Posterior cingulate gyrus (tissue), 11 donors: ENCODE results near the gene MARCHF10.

Experiments
- DNase-seq, 10 donors: peaks; one replicate each; pipeline versions ENCODE4 v3.0.0 to v3.0.0-alpha.2; 2020 to 2021; ENCODE audit warnings: mixed read lengths in 3 of 10
- intact Hi-C: fragments of 100-400 bp; cut with DNase I; formaldehyde crosslinking; loops from one replicate; pipeline ENCODE4 v1.15.1; 2023

Gene MARCHF10

GRCh38 chr17:62760059-62760944 is 47.8 kb downstream of the MARCHF10 start:
- no peak for DNase-seq
- intact Hi-C loops: no loop called here

- no peak for DNase-seq
- intact Hi-C loops: no loop called here
Observed at GRCh38 chr17:62757500-62757951, 50.6 kb downstream of the MARCHF10 start.

GRCh38 chr17:62756198-62756597 is 51.9 kb downstream of the MARCHF10 start:
- DNase-seq: no peak
- intact Hi-C loops: no loop called here

- DNase-seq: no peak
- intact Hi-C loops: no loop called here
Observed at GRCh38 chr17:62755141-62755851, 52.8 kb downstream of the MARCHF10 start.

DNA sequence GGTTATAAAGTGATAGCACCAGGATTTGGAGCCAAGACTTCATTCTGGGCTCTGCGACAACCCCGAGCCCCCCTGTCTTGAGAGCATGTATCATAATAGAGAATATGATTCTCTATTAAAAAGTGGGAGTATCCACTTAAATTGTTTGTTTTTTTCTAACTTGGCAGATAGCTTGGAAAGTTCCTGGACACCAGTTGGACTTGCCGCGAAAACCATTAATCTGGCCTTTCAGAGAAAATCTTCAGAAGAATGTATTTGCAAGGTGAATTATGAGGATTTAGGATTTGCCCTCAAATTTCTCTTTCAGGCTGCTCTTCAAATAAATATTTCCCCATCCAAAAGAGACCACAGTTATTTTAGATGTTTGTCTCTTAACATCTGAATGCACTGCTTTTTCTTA is 53.5 kb downstream of the MARCHF10 start:
- intact Hi-C loops: no loop called here

DNA sequence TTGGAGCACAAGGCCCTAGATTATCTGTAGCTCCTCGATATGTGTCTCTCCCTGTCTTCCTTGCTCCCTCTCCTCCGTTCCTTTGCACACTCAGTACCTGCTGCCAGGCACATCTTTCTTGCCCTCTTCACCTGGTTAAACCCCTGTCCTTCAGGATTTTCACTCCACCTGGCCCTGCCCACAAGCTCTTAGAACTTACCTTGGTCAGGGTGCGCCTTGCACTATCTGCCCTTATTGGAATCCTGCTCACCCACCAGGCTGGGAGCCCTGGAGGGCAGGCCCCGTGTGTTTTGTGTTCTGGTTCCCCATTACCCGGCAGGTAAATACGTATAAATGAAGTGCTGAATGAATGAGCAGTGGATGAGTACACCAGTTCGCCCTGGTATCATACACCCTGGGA is 54.6 kb downstream of the MARCHF10 start:
- intact Hi-C loops: no loop called here
- no peak for DNase-seq

More for the DNA sequence above, 53.5 kb downstream of the MARCHF10 start:
- no peak for DNase-seq

GRCh38 chr17:62751060-62751691 is 56.9 kb downstream of the MARCHF10 start:
- intact Hi-C loops: no loop called here
- DNase-seq: no peak

- intact Hi-C loops: no loop called here
- DNase-seq: no peak
Observed at GRCh38 chr17:62750631-62751051, 57.5 kb downstream of the MARCHF10 start.

DNA sequence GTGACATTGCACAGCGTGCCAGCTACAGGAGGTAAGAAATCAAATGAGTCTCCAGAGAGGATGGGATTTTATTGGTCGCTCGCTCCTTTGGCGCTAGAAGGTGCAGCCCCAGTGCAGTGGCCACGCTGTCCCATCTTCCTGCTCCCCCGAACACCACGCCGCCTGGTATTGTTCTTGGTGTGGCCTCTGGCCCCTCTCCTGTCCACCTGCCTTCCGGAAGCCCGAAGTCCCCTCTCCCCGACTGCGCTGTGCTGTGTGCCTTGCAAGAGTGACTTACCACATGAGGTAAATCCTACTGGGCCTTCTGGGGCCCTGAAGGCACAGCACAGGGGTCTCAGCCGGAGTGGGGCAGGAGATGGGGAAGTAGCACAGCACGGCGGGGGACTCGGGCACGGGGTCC is 58.2 kb downstream of the MARCHF10 start:
- DNase-seq: no peak
- intact Hi-C loops: no loop called here

- intact Hi-C loops: no loop called here
- DNase-seq: no peak
Observed at GRCh38 chr17:62746941-62747340, 61.2 kb downstream of the MARCHF10 start.

DNA sequence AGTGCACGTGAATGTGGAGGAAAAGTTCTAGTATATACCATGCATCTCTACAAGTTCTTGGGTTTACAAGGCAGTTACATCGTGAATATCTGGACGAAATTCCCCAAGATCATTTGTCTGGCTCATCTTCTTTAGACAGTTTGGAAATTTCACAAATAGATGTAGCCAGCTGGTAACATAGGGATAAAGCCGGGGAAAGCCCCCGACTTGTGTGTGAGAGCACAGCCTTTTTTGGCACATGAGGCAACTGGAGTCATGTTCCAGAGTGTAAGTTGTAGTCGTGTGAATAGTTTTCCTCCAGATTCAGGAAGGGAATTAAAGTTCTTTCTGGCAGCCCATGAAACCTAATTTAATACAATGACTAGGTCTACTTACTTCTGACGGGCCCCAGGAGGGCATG is 62.3 kb downstream of the MARCHF10 start:
- no peak for DNase-seq
- intact Hi-C loops: no loop called here

GRCh38 chr17:62744259-62744658 is 63.9 kb downstream of the MARCHF10 start:
- intact Hi-C loops: no loop called here
- no peak for DNase-seq

DNA sequence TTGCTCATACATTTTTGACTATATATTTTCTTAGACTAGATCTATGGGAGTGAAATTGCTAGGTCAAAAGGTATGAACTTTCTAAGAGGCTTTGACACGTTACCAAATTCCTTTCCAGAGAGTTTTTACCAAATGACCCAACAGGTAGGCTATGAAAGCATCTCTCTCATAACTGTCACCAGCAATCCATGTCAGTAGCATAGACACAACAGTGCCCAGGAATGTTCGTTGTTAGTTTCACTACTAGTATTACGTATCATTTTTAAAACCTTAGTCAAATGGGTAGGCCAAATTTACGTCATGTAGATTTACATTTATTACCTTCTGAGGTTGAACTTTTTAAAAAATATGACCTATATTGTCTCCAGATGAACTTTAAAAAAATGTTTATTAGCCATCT is 66.8 kb downstream of the MARCHF10 start:
- intact Hi-C loops: no loop called here

DNA sequence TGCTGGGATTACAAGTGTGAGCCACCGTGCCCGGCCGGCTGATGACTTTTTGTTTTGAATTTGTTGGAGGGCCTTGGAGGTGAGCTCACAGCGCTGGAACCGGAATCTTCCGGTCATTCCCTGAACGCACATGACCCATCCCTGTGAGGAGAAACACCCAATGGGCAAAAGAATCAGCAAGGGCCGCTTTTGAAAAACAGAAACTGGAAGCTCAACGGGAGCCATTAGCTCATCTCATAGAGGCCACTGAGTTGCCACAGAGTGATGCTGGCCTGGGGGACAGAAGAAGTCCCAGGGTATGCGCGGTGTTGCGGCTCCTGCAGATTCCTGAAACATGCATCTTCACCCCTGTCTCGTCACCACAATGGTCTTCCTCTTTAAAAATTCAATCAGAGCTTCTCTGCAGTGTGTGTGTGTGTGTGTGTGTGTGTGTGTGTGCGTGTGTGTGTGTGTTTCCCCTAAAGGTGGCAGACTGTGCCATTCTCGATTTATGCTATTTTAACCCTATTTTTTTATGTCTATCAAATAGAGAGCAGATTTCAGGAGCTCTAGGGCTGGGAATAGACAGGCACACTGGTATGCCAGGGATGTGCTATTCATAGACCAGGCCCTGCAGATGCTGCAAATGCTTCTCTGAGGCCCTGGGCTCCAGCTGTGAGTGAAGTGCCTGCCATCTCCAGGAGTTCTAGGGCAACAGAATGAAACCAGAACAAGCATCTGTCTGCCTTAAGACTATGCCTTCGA is 68.3 kb downstream of the MARCHF10 start:
- intact Hi-C loops: no loop called here
- DNase-seq: peak in 2 of 10 donors; percentile 43 to 87

More for the DNA sequence above, 66.8 kb downstream of the MARCHF10 start:
- no peak for DNase-seq

- intact Hi-C loops: no loop called here
- DNase-seq: no peak
Observed at GRCh38 chr17:62738281-62738680, 69.8 kb downstream of the MARCHF10 start.

- intact Hi-C loops: no loop called here
Observed at GRCh38 chr17:62737513-62737912, 70.6 kb downstream of the MARCHF10 start.

DNA sequence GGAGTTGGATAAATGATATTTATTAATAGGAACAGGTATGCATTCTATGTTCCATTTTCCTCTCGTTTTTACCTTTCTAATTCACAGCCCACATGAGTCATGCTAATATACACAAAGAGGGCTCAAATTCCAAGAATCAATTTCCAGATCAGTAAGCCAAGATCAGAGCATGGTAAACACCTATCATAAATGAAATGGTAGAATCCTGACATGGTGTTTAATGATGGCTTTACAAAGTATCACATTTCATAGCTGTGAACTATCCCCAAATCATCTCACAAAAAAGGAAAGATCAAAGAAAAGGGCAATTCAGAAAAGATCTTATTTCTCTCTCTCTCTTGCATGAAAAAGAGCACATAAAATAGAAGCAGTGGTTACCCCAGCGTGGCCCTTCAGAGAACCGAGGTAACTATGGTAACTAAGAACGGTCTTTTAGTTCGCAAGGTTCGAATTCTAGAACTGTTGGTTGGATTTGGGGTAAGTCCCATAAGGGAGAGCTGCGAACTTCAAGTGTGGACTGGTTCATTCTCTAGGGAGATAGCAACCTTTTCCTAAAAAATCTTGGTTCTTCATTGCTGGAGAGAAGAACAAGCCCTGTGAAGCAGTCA is 73.0 kb downstream of the MARCHF10 start:
- intact Hi-C loops: no loop called here

More at GRCh38 chr17:62737513-62737912, 70.6 kb downstream of the MARCHF10 start:
- DNase-seq: no peak

GRCh38 chr17:62732125-62732524 is 76.0 kb downstream of the MARCHF10 start:
- DNase-seq: no peak
- intact Hi-C loops: no loop called here

More for the DNA sequence above, 73.0 kb downstream of the MARCHF10 start:
- no peak for DNase-seq

GRCh38 chr17:62727916-62728672 is 80.0 kb downstream of the MARCHF10 start:
- intact Hi-C loops: no loop called here
- no peak for DNase-seq
